Activated T-helper 1 cell treated with anti-CD3 and anti-CD28 coated beads, Interleukin-2, amount 50 U/mL, for 16 hours (primary cell): ENCODE results near the gene GABRB1.

Experiments
- DNase-seq, 2 donors: peaks; one replicate each; pipeline ENCODE4 v3.0.0-alpha.2; 2020; ENCODE audit warnings: low read depth in 1 of 2, low spot score in 1 of 2

Gene GABRB1

GRCh38 chr4:47465004-47465403, 433.6 kb downstream of the GABRB1 start:
- no peak for DNase-seq

GRCh38 chr4:47466056-47466785, 434.9 kb downstream of the GABRB1 start:
- no peak for DNase-seq

GRCh38 chr4:47468706-47469365, 437.5 kb downstream of the GABRB1 start:
- no peak for DNase-seq

- no peak for DNase-seq
Measured at GRCh38 chr4:47469951-47470350, 438.6 kb downstream of the GABRB1 start.

GRCh38 chr4:47471064-47471463, 439.7 kb downstream of the GABRB1 start:
- no peak for DNase-seq

- DNase-seq, result no peak
Measured at GRCh38 chr4:47471591-47471990, 440.2 kb downstream of the GABRB1 start.

GRCh38 chr4:47473141-47473750, 441.9 kb downstream of the GABRB1 start:
- DNase-seq, result no peak

- DNase-seq, result no peak
Measured at GRCh38 chr4:47474799-47475198, 443.4 kb downstream of the GABRB1 start.

- DNase-seq, result no peak
Measured at GRCh38 chr4:47475411-47475810, 444.0 kb downstream of the GABRB1 start.
